NB4 (cell line): ENCODE measurements around the gene APMAP.

Experiments used
- DNase-seq: peaks from one replicate; pipeline ENCODE4 v3.0.0; 2010; ENCODE audit warnings: low read depth
- H3K4me3 ChIP-seq: one replicate; pipeline ENCODE4 v1.5.1; 2011; ENCODE audit warnings: mild to moderate bottlenecking, low read depth, low read length, moderate library complexity
- MYC ChIP-seq: IDR thresholded peaks from 2 replicates; pipeline ENCODE4 v1.6.1; 2011; ENCODE audit warnings: low read depth, low read length
- POLR2A ChIP-seq: IDR thresholded peaks from 2 replicates; pipeline ENCODE4 v1.6.1; 2011; ENCODE audit warnings: mild to moderate bottlenecking; ENCODE audit not compliant: insufficient read length; ENCODE audit errors: extremely low read depth
- TF ChIP-seq, protein P1 (sequence below): IDR thresholded peaks from one replicate; pipeline ENCODE4 v1.5.1; 2012; ENCODE audit warnings: low read depth, low read length
- TF ChIP-seq, protein P2 (sequence below): IDR thresholded peaks from 2 replicates; pipeline ENCODE4 v1.6.1; 2011; ENCODE audit warnings: low read depth, low read length

APMAP gene

DNA sequence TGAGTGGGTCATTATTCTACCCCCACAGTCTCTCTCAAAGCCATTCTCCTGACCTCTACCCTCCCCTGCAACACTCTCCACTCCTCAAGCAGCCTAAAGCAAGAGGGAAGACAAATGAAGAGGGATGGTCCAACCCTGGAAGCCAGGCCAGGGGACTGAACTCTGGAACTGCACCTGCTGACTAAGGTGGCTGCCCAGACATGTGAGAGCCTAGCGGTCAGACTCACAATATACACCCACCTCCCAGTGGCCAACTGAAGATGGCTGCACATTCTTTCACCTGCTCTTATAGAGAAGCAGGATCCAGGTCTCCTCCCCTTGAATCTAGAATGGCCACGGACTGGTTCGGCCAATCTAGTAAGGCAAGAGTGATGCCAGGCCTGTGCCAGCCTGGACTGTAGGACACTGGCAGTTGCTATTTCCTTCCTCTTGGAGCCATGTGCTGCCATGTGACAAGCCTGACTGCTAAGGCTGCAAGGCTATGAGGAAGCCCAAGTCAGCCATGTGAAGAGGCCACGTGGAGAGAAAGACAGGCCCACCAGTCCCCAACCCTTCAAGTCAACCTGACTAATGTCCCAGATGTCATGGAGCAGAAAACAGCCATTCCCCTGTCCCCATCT, 33.5 kb upstream of the APMAP start:
- no peak for DNase-seq
- no peak overlapping the region for H3K4me3 ChIP-seq
- TF ChIP-seq, protein P1, sequence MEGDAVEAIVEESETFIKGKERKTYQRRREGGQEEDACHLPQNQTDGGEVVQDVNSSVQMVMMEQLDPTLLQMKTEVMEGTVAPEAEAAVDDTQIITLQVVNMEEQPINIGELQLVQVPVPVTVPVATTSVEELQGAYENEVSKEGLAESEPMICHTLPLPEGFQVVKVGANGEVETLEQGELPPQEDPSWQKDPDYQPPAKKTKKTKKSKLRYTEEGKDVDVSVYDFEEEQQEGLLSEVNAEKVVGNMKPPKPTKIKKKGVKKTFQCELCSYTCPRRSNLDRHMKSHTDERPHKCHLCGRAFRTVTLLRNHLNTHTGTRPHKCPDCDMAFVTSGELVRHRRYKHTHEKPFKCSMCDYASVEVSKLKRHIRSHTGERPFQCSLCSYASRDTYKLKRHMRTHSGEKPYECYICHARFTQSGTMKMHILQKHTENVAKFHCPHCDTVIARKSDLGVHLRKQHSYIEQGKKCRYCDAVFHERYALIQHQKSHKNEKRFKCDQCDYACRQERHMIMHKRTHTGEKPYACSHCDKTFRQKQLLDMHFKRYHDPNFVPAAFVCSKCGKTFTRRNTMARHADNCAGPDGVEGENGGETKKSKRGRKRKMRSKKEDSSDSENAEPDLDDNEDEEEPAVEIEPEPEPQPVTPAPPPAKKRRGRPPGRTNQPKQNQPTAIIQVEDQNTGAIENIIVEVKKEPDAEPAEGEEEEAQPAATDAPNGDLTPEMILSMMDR = no peak
- TF ChIP-seq POLR2A = no peak
- TF ChIP-seq, protein P2, sequence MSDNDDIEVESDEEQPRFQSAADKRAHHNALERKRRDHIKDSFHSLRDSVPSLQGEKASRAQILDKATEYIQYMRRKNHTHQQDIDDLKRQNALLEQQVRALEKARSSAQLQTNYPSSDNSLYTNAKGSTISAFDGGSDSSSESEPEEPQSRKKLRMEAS = peak; percentile 75
- no peak for TF ChIP-seq MYC

DNA sequence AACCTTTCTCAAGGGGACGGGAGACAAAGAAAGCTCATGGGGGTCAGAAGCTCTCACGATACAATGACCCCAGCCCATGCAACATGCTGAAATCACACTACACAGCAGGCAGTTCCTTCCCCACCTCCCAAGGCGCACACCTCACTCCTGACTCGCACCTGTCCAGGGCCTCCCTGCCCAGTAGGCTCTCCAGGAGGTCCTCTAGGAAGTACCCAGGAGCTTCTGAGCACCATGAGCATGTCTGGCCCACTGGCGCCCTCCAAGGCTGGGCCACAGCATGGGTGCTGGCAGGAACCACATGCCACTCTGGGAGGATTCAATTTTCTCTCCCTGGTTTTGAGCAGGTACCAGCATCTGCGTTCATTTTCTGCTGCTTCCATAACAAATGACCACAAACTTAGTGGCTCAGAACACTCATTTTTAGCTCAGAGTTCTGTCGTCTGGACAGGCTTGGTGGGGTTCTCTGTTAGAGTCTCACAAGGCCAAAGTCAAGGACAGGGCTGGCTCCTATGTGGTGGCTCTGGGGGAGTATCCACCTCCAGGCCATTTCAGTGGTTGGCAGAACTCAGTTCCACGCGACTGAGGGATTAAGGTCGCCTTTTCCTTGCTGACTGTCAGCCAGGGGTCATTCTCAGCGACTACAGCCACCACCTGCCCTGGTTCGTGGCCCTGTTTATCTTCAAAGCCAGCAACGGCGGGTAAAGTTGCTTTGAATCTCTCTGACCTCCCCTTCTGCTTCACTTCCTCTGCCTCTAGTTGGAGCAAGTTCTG, 32.7 kb upstream of the APMAP start:
- H3K4me3 ChIP-seq = no peak overlapping the region
- TF ChIP-seq MYC = no peak
- TF ChIP-seq, protein P2 = no peak
- no peak for DNase-seq

GRCh38 chr20:25024171-25024570, 31.6 kb upstream of the APMAP start:
- no peak for TF ChIP-seq POLR2A
- TF ChIP-seq MYC = no peak
- TF ChIP-seq, protein P2 = no peak
- TF ChIP-seq, protein P1 = no peak
- no peak for DNase-seq
- no peak overlapping the region for H3K4me3 ChIP-seq

DNA sequence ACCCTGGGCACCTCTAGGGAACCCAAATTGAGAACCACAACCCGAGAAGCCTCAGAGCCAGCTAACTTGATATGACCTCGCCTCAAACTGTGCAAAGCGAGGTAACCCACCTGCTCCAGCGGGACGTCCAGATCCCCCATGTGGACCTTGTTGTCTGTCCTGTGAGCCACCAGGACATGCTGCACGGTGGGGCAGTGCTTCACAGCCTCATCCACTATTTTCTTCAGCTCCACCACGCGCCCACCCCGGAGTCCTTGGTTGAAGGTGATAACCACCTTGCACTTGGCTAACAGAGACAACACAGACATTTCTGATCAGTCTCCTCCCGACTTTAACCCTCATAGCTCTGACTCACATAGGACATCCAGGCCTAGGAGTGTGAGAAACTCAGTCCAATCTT, 30.8 kb upstream of the APMAP start:
- no peak for DNase-seq
- no peak overlapping the region for H3K4me3 ChIP-seq
- TF ChIP-seq, protein P2 = no peak

DNA sequence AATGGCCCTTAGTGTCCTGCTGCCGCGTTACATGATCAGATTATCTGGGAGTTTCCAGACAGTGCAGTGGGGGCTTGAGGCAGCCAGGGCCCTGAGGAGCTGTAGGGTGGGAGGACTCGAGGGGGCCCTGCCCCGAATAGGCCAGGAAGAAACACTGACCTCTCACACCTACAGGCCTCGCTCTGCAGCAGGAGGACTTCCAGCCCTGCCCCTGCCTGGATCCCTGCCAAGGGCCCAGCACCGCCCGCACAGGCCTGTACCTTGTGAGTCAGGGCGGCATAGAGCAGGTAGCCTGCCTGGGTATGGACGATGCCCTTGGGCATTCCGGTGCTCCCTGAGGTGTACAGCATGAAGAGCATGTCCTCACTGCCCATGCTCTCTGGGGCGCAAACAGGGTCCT, 30.1 kb upstream of the APMAP start:
- TF ChIP-seq MYC (no peak), POLR2A (no peak)
- TF ChIP-seq, protein P1 = no peak
- TF ChIP-seq, protein P2 = no peak
- no peak for DNase-seq
- no peak overlapping the region for H3K4me3 ChIP-seq

DNA sequence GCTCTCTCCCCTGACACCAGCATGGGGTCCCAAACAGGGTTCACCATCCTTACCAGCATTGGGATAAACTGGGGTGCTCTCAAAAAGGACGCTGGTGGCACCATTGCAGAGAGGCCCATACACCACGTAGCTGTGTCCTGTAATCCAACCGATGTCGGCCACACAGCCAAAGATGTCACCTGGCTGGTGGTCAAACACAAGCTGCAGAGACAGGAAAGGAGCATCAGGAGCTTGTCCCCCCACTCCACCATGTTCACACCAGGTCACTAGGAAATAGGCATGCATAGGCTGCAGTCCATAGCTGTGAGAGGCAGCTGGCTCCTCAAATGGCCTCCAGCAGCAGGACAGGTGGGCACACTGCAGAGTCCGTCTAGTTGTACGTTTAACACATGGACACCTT, 28.8 kb upstream of the APMAP start:
- no peak for DNase-seq
- H3K4me3 ChIP-seq = no peak overlapping the region
- TF ChIP-seq MYC = no peak
- TF ChIP-seq POLR2A = no peak
- TF ChIP-seq, protein P1 = no peak
- TF ChIP-seq, protein P2 = no peak
